MG63 (cell line): Measurements from ENCODE around the gene COG1. TPM values are rescaled to one million over a fixed set of nuclear protein-coding genes. Genes with fewer than 3 reads are reported as not detected.

Experiments
- DNase-seq: peaks from one replicate; pipeline ENCODE4 v3.0.0-alpha.2; 2020
- H3K27me3 ChIP-seq: fragments of 250-450 bp; sonication (Bioruptor Pico); 2 replicates; pipeline ENCODE4 v1.5.1; 2020; ENCODE audit warnings: mild to moderate bottlenecking, moderate library complexity
- H3K36me3 ChIP-seq: fragments of 250-450 bp; sonication (Bioruptor Pico); 2 replicates; pipeline ENCODE4 v1.5.1; 2020; ENCODE audit warnings: mild to moderate bottlenecking, moderate library complexity
- H3K4me3 ChIP-seq: fragments of 250-450 bp; sonication (Bioruptor Pico); 2 replicates; pipeline ENCODE4 v1.5.1; 2020; ENCODE audit warnings: mild to moderate bottlenecking, moderate library complexity
- H3K9me3 ChIP-seq: fragments of 250-450 bp; sonication (Bioruptor Pico); 2 replicates; pipeline ENCODE4 v1.5.1; 2020; ENCODE audit warnings: mild to moderate bottlenecking, moderate library complexity
- total RNA-seq: library from RNA; depleted of rRNA; stranded (reverse); fragments of >200 nt; shearing (Covaris generic); gene quantifications from 2 replicates; pipeline ENCODE4 v1.2.3, GENCODE V29; 2014; ENCODE audit warnings: low replicate concordance; rRNA removed

The COG1 gene
- total RNA-seq, 1 experiment from 2014 or later: 25.5 TPM

DNA sequence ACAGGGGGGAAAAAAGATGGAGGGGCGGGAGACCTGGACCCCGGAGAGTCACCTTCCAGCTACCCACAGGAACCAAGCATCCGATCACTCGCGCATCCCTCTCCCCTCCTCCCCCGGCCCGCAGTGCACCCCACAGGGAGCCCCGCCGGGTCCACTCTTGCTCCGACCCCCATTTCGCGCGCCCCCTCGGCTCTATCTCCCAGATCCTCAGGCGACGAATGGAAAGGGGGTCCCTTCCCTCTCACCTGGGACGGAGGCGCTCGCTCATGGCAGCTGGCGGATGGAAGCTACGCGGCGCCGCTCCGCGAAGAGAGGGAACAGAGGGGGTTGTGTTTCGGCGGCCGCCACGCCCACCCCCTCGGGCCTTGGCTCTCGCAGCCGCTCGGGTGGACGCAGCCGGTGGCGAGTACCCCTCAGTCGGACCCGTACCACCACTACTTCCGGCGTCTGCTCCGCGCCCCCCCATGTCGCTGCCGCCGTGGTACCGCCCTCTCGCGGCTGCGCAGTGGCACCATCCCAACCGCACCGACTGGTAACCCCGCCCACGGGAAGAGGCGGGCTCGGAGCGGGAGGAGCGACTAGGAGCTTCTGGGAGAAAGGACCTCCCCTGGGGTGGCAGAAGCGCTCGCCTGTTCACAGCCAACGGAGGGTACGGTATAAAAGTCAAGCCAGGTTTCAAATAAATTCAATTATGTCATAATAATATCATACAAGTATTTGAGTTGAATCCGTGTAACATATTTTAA lies 39.2 kb downstream of the COG1 start:
- Histone ChIP-seq H3K36me3 (peaks cover 35% of the 10 kb centered on the region), H3K9me3 (no peaks in the 10 kb centered on the region; the same call in 1 of the 2 replicates), H3K27me3 (no peaks in the 10 kb centered on the region), H3K4me3 (peak overlapping the region; percentile 89)
- peak; percentile 95 for DNase-seq

DNA sequence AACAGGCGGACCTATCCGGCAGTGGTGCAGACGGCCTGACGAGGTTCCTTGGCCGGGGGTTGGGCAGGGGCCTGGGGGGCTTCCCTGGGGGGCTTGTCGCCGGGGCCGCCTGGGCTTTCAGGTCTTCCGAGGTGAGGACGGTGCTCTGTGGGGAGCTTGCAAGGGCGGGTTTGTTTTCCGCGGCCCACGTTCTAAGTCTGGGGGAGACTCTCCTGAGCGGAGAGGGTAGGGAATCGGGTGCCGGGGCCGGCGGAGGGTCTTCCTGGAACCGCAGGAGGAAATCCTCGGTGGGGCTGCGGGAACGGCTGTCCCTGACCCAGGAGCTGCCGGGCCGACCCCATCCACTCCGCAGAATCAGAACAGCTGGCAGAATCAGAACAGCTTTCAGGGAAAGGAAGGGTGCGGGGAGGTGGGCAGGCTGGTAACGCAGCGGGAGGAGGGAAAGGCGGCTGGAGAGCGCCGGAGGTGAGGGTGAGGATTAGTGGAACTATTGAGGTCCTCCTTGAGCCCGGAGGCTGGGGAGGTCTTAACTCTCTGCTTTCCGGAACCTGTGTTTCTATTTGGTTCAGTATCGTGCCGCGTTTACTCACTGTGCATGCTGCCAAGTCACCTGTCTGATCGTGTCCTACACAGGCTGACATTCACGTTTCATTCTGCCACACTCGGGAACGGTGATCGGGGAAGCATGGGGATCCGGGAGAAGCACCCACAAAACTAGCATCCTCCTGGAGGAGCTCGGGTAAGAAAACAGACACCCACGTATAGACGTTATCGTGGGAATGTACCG lies 39.9 kb downstream of the COG1 start:
- H3K9me3 ChIP-seq: no peaks in the 10 kb centered on the region; the same call in 1 of the 2 replicates
- peak overlapping the region; percentile 89 for H3K4me3 ChIP-seq
- peak; percentile 28 for DNase-seq
- H3K36me3 ChIP-seq: peaks cover 40% of the 10 kb centered on the region
- no peaks in the 10 kb centered on the region for H3K27me3 ChIP-seq

DNA sequence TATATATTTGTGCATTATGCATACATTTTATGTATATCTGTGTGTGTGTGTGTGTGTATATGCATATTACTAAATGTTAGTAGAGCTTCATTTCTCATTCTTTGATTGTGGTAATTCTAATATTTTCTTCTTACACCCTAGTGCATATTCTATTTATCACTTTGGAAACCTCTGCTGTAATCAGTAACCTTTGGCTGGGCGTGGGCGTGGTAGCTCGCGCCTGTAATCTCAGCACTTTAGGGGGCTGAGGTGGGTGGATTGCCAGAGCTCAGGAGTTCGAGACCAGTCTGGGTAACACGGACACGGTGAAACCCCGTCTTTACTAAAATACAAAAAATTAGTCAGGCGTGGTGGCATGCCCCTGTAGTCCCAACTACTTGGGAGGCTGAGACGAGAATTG lies 41.9 kb downstream of the COG1 start:
- no peak overlapping the region for H3K4me3 ChIP-seq
- H3K36me3 ChIP-seq: peaks cover 51% of the 10 kb centered on the region
- no peaks in the 10 kb centered on the region for H3K27me3 ChIP-seq
- no peak for DNase-seq
- no peaks in the 10 kb centered on the region; the same call in 1 of the 2 replicates for H3K9me3 ChIP-seq

- DNase-seq: no peak
- H3K4me3 ChIP-seq: no peak overlapping the region
- peaks cover 63% of the 10 kb centered on the region for H3K36me3 ChIP-seq
Observed at GRCh38 chr17:73237714-73238113, 44.9 kb downstream of the COG1 start.

DNA sequence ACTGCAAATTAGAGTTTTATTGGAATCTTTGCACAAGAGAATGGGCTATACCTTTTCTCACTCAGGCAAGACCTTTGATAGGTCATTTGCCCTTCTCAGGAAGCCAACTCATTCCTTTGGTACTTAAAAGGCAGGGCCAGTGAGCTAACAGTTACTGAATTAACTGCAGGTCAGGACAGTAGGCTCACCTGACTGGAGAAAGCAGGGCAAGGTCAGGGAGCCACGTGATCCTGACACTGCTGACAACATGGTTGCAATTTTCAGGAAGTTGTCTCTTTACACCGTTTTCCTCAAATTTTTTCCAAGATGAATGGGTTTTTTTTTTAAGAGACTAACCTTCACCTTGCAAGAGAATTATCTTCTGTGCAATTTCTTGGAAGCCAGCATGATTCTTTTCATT lies 47.7 kb downstream of the COG1 start:
- no peak for DNase-seq
- H3K27me3 ChIP-seq: no peaks in the 10 kb centered on the region
- peaks cover 58% of the 10 kb centered on the region for H3K36me3 ChIP-seq
- no peaks in the 10 kb centered on the region for H3K9me3 ChIP-seq
- no peak overlapping the region for H3K4me3 ChIP-seq

More at GRCh38 chr17:73237714-73238113, 44.9 kb downstream of the COG1 start:
- H3K9me3 ChIP-seq: no peaks in the 10 kb centered on the region; the same call in 1 of the 2 replicates
- H3K27me3 ChIP-seq: no peaks in the 10 kb centered on the region

DNA sequence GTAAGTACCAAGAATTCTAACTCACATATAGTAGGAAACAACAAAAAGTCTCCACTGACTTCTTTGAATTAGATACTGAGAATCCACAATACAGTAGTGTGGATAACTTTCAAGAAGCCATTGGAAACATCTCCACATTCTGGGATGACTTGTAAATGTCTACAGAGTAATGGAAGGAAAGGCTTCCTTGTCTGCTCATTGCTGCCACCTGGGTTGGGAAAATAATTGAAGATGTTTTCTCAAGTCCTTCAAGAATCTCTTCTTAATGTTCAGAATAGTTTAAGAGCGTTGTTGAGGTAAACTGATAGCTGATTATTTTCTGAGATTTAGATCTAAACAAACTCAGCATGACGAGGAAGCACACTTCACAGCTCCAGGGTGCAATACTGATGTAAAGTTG lies 54.9 kb downstream of the COG1 start:
- DNase-seq: no peak
- Histone ChIP-seq H3K4me3 (no peak overlapping the region), H3K36me3 (peaks cover 8% of the 10 kb centered on the region), H3K9me3 (no peaks in the 10 kb centered on the region), H3K27me3 (no peaks in the 10 kb centered on the region)

DNA sequence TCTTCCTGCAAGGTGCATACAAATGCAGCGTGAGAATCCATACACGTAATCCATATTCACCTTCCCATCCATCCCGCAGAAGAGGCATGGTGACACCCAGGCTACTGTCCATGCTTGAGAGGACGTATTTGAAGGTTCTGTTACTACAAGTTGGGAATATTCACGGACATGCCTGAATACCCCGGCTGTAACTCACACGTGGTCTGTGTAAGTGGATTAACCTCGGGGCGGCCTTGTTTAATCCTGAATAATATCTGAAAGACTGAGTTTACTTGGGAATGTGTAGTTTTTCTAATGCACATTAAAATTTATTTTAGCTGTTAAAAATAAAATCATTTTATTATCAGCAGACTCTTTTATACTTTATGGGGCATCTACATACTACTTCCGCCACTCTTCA lies 55.7 kb downstream of the COG1 start:
- no peaks in the 10 kb centered on the region for H3K9me3 ChIP-seq
- no peaks in the 10 kb centered on the region for H3K27me3 ChIP-seq
- peaks cover 8% of the 10 kb centered on the region for H3K36me3 ChIP-seq
- DNase-seq: no peak
- H3K4me3 ChIP-seq: no peak overlapping the region

GRCh38 chr17:73249700-73250099 lies 56.8 kb downstream of the COG1 start:
- H3K27me3 ChIP-seq: no peaks in the 10 kb centered on the region
- H3K36me3 ChIP-seq: peaks cover 2% of the 10 kb centered on the region; the same call in 1 of the 2 replicates
- H3K9me3 ChIP-seq: no peaks in the 10 kb centered on the region
- DNase-seq: no peak
- no peak overlapping the region for H3K4me3 ChIP-seq

DNA sequence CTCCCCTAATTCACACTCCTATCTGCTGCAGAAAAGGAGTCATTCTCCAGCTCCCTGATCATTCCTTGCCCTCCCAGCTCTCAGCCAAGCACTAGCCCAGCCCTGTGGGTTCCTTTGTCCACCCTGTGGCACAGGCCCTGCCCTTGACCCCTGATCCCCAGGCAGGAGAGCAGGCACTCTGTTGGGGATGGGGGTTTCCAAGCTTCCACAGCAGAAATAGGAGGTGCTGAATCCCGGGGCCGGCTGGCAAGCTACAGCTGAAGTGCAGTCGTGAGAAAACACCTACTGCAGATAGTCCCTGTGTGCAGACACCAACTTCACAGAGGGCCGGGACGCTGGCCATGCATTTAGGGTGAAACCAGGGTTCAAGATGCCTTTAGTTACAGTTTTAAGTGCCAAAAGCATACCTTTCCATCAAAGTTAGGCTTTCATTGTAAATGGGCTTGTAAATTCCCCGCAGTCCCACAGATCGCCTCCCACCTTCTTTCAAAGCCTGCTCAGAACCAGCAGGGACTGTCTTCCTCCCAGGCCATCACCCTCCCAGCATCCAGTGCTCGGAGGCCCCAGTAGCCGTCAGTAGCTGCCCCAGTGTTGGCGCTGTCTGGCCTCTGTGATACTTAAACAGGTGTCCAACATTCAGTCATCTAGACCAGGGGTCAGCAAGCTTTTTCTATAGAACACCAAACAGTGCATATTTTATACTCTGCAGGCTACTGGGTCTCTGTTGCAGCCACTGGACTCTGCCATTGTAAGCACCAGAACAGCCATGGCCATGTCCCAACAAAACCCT lies 58.2 kb downstream of the COG1 start:
- no peaks in the 10 kb centered on the region for H3K36me3 ChIP-seq
- H3K4me3 ChIP-seq: no peak overlapping the region
- DNase-seq: no peak
- H3K9me3 ChIP-seq: no peaks in the 10 kb centered on the region
- no peaks in the 10 kb centered on the region for H3K27me3 ChIP-seq

GRCh38 chr17:73251871-73252270 lies 59.0 kb downstream of the COG1 start:
- DNase-seq: no peak
- H3K9me3 ChIP-seq: no peaks in the 10 kb centered on the region
- H3K27me3 ChIP-seq: no peaks in the 10 kb centered on the region
- H3K4me3 ChIP-seq: no peak overlapping the region
- H3K36me3 ChIP-seq: no peaks in the 10 kb centered on the region

- Histone ChIP-seq H3K36me3 (no peaks in the 10 kb centered on the region), H3K9me3 (no peaks in the 10 kb centered on the region), H3K4me3 (no peak overlapping the region), H3K27me3 (no peaks in the 10 kb centered on the region)
- DNase-seq: peak; percentile 42
Observed at GRCh38 chr17:73255671-73256181, 62.9 kb downstream of the COG1 start.

GRCh38 chr17:73256220-73256619 lies 63.4 kb downstream of the COG1 start:
- Histone ChIP-seq H3K36me3 (no peaks in the 10 kb centered on the region), H3K27me3 (no peaks in the 10 kb centered on the region), H3K4me3 (no peak overlapping the region), H3K9me3 (no peaks in the 10 kb centered on the region)
- no peak for DNase-seq

DNA sequence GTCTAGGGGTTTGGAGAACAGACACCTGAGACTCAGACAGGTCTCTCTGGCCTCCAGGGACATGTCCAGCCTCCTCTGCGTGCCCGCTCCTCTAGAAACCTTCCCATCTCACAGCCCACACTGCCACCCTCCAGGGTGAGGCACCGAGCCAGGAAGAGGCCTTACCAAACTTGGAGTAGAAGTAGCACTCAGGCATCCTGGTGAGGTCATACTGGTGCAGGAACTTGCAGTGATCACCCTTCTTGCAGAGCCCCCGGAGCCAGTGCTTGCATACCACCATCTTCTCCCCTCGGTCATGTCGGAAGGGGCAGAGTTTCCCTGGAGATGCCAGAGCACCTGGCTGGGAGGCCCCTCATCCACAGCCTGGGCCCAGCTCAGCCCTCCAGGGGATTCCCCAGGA lies 64.7 kb downstream of the COG1 start:
- H3K9me3 ChIP-seq: no peaks in the 10 kb centered on the region
- H3K36me3 ChIP-seq: no peaks in the 10 kb centered on the region
- DNase-seq: peak; percentile 25
- H3K27me3 ChIP-seq: no peaks in the 10 kb centered on the region
- H3K4me3 ChIP-seq: no peak overlapping the region

Other genes with a start within 250 kb of the COG1 start
- gene SLC39A11, start 100.4 kb upstream of the COG1 start, total RNA-seq: 9.4 and 13.7 TPM in 2 replicates
- not detected in 2 replicates for gene SSTR2, start 28.0 kb upstream of the COG1 start, total RNA-seq
- gene CPSF4L, start 68.8 kb downstream of the COG1 start, total RNA-seq: not detected in 2 replicates
- gene CDC42EP4, start 118.9 kb downstream of the COG1 start, total RNA-seq: 37.7 and 52.4 TPM in 2 replicates